ENCODE results near the gene CDH24.

CDH24 gene

DNA sequence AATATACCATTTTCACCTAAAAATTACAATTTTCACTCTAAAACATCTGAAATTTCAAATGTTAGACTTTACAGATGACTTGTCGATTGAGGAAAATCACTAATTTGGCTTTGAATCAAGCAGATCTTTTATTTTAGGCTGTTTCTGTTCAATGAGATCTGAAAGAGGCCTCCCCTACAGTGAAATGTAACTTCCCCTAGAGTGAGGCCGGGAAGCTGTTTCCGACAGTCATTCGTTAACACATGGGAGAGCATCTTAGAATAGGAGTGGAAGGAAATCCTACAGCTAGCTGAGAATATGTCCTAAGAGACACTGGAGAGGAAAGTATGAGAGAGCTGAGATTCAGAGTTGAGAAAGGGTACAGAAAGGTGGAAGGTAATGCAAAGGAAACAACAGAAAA lies 41.7 kb downstream of the CDH24 start:
- TF ChIP-seq GATA3 (IDR thresholded peaks at IDR 0.05; ENCODE audit: low read depth, low read length) (no peak), GATA2 (IDR thresholded peaks at IDR 0.05; ENCODE audit: low read depth, low read length) (no peak)

DNA sequence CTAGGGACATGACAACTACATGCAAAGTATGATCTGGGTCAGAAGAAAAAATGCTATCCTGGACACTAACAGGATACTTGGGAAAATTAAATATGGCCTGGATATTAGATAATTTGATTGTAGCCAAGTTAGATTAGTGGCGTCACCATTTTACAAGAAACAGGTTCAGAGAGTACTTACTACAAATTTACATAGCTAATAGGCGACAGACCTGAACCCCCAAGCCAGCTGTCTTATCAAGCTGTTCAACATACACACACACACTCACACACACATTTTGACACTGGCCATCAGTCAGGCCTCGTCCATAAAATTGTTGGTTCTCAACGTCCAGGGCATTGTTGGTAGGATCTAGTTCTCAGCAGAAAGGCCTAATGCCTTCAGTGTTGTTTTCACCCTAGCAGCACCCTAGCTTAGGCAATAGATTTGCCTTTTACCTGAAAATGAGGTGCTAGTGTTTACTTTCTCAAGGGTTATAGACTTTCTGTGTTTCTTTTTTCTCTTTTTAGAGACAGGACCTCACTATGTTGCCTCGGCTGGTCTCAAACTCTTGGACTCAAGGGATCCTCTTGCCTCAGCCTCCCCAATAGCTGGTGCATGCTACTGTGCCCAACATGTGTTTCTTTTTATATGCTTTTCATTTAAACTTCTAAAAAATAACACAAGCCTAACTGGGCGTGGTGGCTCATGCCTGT lies 44.1 kb downstream of the CDH24 start:
- no peak for TF ChIP-seq GATA3 (IDR thresholded peaks at IDR 0.05; ENCODE audit: low read depth, low read length)
- TF ChIP-seq GATA2 (IDR thresholded peaks at IDR 0.05; ENCODE audit: low read depth, low read length), result no peak

DNA sequence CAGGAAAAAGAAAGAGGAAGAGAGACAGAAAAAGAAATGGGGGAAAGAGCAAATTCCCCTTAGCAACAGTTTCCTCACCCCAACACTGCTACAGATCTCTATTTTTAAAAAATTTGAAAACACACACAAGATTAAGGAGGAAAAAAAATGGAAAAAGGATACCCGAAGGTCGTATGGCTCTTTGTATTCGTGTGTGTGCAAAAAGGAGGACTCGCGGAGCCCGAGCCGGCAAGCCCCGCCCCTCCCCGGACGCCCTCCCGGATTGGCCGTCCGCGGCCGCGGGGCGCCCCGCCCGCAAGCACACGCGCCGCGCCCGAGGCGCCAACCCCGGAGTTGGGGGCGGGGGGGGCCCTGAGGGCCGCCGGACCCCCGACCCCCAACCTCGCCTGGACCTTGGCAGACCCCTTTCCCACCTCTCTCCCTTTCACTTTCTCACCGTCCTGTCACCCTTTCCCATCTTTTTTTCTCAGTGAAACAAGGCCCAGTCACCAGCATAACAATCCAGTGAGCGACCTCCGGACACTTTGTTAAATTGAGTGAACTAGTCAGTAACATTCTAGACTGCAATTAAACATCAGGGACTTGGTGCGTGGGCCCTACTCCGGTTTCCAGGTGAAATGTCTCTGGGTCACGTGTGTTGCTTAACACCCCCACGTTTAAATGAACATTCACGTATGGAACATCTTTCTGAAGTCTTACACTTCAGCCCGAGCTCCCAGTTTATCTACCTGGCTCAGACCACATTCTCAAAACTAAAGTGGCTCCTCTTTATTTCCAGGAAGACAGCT lies 47.2 kb downstream of the CDH24 start, which contains the start of gene C14orf93:
TSS of gene C14orf93 (minus strand) at position 205 of the 788 bp plus-strand sequence. CDS start 11,120 bp downstream, outside the sequence.
- TF ChIP-seq GATA2 (IDR thresholded peaks at IDR 0.05; ENCODE audit: low read depth, low read length) (no peak), GATA3 (IDR thresholded peaks at IDR 0.05; ENCODE audit: low read depth, low read length) (no peak)

DNA sequence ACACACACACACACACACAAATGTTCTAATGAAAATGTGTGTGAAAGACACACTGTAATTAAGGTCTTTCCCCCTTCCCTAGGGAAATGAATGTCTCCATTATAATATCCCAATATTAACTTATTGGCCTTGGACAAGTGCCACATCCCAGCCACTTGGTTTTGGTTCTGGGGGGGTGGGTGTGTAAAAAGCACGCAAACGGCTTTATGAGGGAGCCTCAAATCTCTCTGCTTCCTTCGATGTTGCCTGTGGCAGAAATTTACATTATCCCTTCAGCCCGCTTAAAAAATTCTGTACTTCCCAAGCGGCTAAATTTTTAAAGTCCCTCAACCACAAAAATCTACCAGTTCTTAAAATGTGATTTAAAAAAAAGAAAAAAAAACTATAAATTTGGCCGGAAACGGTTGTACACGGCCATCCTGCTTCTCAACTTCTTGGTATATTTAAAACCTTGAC lies 47.8 kb downstream of the CDH24 start:
- TF ChIP-seq GATA3 (IDR thresholded peaks at IDR 0.05; ENCODE audit: low read depth, low read length) (no peak), GATA2 (IDR thresholded peaks at IDR 0.05; ENCODE audit: low read depth, low read length) (no peak)

DNA sequence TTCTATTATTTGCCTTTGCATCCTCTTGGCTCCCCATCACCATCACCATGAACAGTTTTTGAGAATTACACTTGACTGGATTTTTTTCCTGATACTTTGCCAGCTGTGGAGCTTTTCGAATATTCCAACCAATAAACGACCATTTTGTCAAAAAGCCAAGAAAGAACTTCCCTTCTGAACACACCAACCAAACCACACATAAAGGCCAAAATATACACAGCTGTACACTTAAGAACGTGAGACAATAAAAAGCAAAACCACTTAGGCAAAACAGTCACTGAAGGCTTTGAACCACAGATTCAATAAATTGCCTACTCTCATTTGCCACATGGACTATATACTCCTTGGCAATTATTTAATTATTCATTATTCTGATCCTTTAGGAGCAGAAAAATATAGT lies 48.5 kb downstream of the CDH24 start:
- TF ChIP-seq GATA2 (IDR thresholded peaks at IDR 0.05; ENCODE audit: low read depth, low read length), result no peak
- TF ChIP-seq GATA3 (IDR thresholded peaks at IDR 0.05; ENCODE audit: low read depth, low read length), result no peak

DNA sequence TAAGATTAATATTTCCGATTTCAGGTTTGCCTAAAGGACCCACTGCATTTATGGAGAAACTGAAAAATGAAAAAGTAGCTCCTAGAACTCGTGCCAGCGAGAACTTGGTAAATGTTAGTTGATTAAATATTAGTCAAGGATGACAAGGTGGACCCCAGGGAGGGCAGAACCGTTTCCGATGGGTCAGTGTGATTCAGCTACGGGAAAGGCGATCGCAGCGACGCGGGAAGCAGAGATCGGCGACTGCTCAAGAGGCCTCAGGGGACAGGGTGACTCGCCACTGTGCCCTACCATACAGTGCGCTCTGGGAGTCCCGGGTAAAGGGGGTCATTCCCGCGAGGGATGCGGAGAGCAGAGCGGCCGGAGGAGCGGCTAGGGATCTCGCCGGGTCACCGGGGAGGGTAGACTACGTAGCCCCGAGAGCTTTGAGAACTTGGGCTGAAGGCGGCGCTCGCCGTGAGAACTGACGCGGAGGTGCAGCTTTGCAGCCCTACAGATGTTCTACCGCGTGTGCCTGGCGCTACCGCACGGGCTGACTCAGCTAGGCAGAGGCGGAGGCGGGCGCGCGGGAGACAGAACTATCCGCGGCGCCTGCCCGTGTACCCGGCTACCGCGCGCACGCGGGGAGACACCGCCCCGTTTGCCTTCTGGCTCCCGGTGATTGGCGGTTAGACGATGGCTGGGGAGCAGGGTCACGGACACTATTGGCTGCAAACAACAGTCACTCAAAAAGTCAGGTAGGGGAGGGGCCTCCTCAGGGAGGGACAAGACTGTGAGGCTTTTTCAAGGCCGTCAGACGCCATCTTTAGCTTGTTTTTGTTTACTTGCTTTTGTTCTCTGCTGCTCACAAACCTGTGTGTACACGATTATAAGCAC lies 50.5 kb downstream of the CDH24 start:
- no peak for TF ChIP-seq GATA3 (IDR thresholded peaks at IDR 0.05; ENCODE audit: low read depth, low read length)
- no peak for TF ChIP-seq GATA2 (IDR thresholded peaks at IDR 0.05; ENCODE audit: low read depth, low read length)

DNA sequence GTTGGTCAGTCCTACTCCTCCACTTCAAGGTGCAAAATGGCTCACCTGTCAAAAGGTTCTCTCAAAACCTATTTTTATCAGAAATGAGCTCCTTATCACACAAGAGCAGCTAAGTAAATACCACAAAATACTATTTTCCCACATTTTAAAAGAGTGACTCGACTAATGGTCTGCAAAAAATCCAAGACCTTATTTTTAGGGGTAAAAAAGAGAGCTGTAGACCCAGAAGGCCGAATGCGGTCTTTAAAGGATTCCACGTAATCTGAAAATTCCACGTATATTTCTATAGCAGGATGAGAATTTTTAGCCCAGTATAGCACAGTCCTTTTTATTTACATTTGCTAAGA lies 51.2 kb downstream of the CDH24 start:
- TF ChIP-seq GATA3 (IDR thresholded peaks at IDR 0.05; ENCODE audit: low read depth, low read length) (no peak), GATA2 (IDR thresholded peaks at IDR 0.05; ENCODE audit: low read depth, low read length) (no peak)

DNA sequence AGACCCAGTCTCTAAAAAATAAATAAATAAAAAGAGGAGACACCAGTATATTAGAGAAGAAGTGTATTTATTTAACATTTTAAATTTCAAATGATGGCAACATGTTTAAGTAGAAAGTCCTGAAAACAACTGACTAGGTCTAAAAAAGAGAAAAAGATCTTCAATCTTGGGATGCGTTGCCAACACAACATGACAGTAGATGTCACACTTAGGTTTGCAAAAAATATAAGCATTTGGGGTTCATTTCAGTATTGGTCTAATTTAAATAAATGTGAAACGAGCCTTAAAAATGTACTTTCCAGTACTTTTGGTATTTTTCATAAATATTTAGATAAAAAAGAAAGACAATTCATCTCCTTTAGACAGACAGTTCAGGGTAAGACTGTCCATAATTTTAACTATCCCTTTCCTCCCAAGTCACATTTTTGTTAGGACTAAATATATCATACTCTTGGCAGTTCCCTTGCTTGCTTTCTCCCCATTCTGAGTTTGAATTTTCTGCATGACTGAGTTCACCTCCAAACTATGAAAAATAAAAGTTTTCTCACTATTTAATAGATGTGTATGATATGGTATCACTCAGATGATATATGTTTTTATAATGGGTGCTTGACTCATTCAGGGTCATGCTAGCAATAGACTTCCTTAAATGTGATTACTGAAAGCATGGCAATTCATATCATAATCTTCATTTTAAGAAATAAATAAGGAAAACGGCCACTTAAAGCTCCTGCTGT lies 51.7 kb downstream of the CDH24 start:
- TF ChIP-seq GATA2 (IDR thresholded peaks at IDR 0.05; ENCODE audit: low read depth, low read length) (no peak), GATA3 (IDR thresholded peaks at IDR 0.05; ENCODE audit: low read depth, low read length) (no peak)

DNA sequence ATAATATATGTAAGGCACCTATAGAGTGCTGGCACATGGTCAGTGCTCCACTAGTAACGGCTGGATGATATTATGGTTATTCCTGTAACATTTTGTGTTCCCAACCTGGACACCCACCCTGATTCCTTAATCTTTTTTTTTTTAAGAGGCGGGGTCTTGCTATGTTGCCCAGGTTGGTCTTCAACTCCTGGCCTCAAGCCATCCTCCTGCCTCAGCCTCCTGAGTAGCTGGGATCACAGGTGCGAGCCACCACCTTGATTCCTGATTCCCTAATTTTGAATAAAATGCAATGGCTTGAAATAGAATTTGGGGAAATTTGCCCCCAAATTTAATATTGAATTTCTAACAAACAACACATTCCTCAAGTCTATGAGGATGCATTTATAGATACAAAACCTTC lies 54.7 kb downstream of the CDH24 start:
- no peak for TF ChIP-seq GATA3 (IDR thresholded peaks at IDR 0.05; ENCODE audit: low read depth, low read length)
- TF ChIP-seq GATA2 (IDR thresholded peaks at IDR 0.05; ENCODE audit: low read depth, low read length), result no peak

DNA sequence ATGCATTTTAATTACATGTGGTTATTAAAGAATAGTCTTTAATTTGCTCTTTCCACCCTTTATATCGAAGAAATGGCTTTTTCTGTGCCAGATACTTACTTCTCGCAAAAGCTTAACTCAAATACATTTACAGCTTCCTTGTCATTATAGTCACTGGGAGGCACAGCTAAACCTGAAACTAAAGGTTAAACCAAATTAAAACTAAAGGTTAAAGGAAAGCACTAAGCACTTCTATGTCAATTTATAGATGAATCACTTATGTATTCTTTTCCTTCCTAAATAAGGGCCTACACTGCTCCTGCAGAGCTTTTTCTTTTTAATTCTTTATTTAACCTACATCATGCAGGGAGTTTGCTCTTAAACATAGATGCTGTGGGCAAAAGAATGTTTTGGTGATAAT lies 56.5 kb downstream of the CDH24 start:
- no peak for TF ChIP-seq GATA2 (IDR thresholded peaks at IDR 0.05; ENCODE audit: low read depth, low read length)
- no peak for TF ChIP-seq GATA3 (IDR thresholded peaks at IDR 0.05; ENCODE audit: low read depth, low read length)

DNA sequence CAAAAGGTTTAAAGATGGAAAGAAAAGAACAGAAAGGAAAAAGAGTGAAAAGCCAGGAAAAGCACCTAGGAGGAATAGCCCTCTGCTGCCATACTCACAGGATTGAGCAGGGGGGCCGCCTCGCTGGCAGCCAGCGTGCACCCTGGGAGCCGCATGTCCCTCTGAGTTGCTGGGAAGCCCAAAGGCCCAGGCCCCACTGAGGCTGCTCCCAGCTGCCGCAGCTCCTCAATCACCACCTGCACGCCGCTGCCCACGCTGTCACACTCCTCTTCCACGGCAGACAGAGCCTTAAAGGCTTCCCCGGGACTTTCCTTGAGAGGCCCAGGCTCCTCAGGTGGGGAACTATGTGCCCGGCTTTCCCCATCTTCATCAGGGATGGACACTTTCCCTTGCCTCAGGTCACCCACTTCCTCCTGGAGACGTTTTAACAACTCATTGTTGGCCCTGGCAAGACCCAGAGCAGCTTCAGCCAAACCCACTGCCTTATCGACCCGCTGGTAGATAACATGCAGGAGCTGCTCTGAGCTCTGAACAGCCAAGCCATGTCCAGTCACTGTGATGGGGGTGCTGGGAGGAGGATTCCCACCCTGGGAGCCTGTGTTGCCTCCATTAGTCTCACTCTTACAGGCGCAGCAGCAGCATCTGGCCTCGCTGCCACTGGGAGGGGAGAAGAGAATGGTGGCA lies 58.8 kb downstream of the CDH24 start:
- TF ChIP-seq GATA2 (IDR thresholded peaks at IDR 0.05; ENCODE audit: low read depth, low read length) (no peak), GATA3 (IDR thresholded peaks at IDR 0.05; ENCODE audit: low read depth, low read length) (no peak)

DNA sequence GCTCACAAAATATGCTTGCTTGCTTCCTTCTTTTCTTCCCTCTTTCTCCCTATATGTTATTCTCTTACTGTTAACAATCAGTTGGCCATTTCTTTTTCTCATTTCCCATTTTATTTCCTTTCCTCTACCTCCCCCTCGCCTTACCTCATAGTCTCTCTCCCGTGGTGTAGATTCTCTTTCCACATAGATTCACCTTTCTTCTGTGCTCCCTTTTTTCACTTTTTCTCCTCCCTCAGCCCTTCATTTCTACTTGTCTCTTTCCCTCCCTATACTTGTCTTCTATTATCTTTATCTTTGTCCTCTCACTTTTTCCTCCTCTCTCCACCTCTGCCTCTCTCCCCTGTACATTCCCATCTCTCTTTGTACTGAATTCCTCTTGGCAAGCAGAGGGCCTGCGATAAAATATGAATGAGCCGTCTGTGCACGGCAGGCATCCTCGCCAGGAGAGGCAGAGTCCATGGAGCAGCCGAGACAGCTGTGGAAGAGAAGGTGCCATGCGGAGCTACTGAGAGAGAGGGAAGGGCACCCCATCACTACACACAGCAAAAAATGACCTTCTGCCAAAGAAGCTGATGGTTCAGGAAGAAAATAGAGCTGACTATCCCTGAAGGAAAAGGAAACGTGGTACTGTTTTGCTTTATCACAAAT lies 59.5 kb downstream of the CDH24 start:
- TF ChIP-seq GATA3 (IDR thresholded peaks at IDR 0.05; ENCODE audit: low read depth, low read length), result 0 out of 2 replicates have a peak, but pooled peaks have one; percentile 1
- no peak for TF ChIP-seq GATA2 (IDR thresholded peaks at IDR 0.05; ENCODE audit: low read depth, low read length)

Measured in SH-SY5Y (cell line).